CD4-positive, alpha-beta T cell treated with Interferon gamma for 1 hour (primary cell): ENCODE measurements around the gene SPANXN1.
"Not testable (repeated sequence)": the region's sequence is repeated elsewhere in the genome, so short reads cannot be mapped to it uniquely, and the experiment has no call there.

Experiments used
- DNase-seq: peaks from one replicate; pipeline ENCODE4 v3.0.0-alpha.2; 2020

Gene SPANXN1

GRCh38 chrX:145247203-145247602 lies at the start of gene SPANXN1:
Gene SPANXN1 (plus strand): TSS chrX:145247503. CDS start chrX:145247587, 84 bp downstream.
- not testable (repeated sequence) for DNase-seq

GRCh38 chrX:145199078-145199477 lies 48.2 kb upstream of the SPANXN1 start:
- no peak for DNase-seq

- DNase-seq: no peak
Measured at GRCh38 chrX:145213504-145213903, 33.8 kb upstream of the SPANXN1 start.

- DNase-seq: no peak
Measured at GRCh38 chrX:145292218-145292617, 44.9 kb downstream of the SPANXN1 start.
